Fibroblast of pulmonary artery (primary cell): Measurements from ENCODE around the gene AZIN2.
"Not testable (repeated sequence)": the region's sequence is repeated elsewhere in the genome, so short reads cannot be mapped to it uniquely, and the experiment has no call there.

Experiments
- DNase-seq: peaks from one replicate; pipeline ENCODE4 v3.0.0-alpha.2; 2010; ENCODE audit warnings: low read depth
- H3K4me3 ChIP-seq: replicated peaks from 2 replicates; pipeline ENCODE4 v1.5.1; 2011; ENCODE audit warnings: low read depth, mild to moderate bottlenecking, control low read depth, low read length, moderate library complexity
- TF ChIP-seq, protein P1 (sequence below): IDR thresholded peaks from 2 replicates; pipeline ENCODE4 v1.5.1; 2011; ENCODE audit warnings: mild to moderate bottlenecking, control low read depth, low read length, inconsistent platforms; ENCODE audit errors: missing control alignments

AZIN2 gene

DNA sequence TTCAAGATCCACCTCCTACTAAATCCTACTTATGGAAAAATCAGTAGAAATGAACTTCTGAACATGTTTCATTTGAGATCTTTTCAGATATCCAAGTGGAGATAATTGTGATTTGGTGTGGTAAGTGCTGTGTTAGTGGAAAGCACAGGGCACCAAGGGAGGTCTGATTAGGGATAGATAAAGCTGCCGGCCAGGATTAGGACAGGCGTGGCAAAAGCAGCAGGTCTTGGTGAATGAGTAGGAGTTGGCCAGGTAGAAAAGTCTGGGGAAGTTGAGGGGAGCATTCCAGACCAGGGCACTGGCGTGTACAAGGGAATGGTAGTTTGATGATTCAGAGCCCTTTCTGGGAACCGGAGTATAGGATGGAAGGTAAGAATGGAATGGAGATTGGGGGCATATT lies 47.8 kb downstream of the AZIN2 start:
- no peak for DNase-seq
- H3K4me3 ChIP-seq, result no peak overlapping the region
- TF ChIP-seq, protein P1, sequence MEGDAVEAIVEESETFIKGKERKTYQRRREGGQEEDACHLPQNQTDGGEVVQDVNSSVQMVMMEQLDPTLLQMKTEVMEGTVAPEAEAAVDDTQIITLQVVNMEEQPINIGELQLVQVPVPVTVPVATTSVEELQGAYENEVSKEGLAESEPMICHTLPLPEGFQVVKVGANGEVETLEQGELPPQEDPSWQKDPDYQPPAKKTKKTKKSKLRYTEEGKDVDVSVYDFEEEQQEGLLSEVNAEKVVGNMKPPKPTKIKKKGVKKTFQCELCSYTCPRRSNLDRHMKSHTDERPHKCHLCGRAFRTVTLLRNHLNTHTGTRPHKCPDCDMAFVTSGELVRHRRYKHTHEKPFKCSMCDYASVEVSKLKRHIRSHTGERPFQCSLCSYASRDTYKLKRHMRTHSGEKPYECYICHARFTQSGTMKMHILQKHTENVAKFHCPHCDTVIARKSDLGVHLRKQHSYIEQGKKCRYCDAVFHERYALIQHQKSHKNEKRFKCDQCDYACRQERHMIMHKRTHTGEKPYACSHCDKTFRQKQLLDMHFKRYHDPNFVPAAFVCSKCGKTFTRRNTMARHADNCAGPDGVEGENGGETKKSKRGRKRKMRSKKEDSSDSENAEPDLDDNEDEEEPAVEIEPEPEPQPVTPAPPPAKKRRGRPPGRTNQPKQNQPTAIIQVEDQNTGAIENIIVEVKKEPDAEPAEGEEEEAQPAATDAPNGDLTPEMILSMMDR, result no peak

GRCh38 chr1:33130297-33130696 lies 49.3 kb downstream of the AZIN2 start:
- TF ChIP-seq, protein P1, result no peak
- DNase-seq, result no peak
- H3K4me3 ChIP-seq, result no peak overlapping the region

DNA sequence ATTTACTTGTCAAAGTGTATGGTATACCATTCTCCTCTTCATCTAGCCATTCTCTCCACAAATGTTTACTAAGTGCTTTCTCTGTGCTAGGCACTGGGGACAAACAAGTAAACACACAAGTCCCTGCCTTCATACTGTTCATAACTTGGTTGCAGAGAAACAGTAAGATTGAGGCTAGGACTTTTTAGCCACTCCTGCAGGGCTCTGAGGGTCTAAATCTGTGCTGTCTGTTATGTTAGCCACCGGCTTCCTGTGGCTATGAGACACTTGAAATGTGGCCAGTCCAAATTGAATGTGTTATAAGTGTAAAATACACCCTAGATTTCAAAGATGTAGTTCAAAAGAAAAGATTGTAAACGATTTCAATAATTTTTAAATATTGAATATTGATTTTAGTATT lies 50.2 kb downstream of the AZIN2 start:
- DNase-seq, result no peak
- TF ChIP-seq, protein P1, result no peak

DNA sequence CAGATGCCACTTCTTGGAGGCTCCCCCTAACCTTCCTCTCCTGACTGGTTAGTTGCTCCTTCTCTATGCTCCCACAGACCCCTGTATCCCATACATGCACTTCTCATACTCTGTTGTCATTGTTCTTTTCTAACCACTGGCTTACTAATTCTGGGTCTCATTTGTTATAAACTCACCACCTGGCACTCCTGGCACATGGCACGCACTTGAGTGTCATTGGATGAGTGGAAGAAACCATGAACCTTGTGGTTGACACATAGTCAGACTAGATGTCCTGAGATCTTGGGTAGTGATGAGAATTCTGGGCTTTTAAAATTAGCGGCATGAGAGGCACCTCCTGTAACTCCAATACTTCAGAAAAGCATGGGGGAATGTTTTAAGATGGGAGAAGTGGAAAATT lies 51.6 kb downstream of the AZIN2 start:
- H3K4me3 ChIP-seq, result no peak overlapping the region
- TF ChIP-seq, protein P1, result no peak
- DNase-seq, result no peak

More for the DNA sequence above, 50.2 kb downstream of the AZIN2 start:
- no peak overlapping the region for H3K4me3 ChIP-seq

DNA sequence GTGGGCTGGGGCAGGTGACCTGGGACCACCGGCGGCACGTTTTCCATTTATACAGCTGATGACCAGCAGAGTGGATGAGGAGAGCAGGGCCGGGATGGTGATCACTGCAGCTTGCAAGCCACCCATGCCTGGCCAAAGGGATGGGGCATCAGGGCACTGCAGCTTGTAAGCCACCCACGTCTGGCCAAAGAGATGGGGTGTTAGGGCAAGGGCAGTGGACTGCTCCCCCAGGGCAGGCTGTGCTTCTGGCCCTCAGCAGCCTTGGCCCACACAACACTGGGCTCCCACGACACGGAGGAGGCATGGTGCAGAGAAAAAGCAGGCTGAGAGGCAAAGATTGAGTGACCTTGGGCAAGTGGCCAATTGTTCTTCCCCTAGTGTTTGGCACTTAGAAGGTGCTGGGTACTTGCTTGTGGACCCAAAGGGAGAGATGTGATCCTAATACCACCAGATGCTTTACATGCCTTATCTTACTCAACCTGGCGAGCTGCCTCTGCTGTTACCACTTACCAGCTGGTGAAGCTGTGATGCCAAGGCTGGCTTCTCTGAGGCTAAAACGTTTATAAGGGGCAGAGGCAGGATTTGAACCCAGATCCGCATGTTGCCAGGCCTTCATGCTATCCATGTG lies 52.6 kb downstream of the AZIN2 start:
- TF ChIP-seq, protein P1, result no peak
- DNase-seq, result no peak
- no peak overlapping the region for H3K4me3 ChIP-seq

- not testable (repeated sequence) for DNase-seq, H3K4me3 ChIP-seq
Observed at GRCh38 chr1:33136041-33136440, 55.1 kb downstream of the AZIN2 start.

GRCh38 chr1:33137800-33138199 lies 56.8 kb downstream of the AZIN2 start:
- TF ChIP-seq, protein P1, result peak; percentile 73
- no peak overlapping the region for H3K4me3 ChIP-seq
- DNase-seq, result peak; percentile 54
